ENCODE data around the gene CYP2C18. TPM values are rescaled to one million over a fixed set of nuclear protein-coding genes. Genes with fewer than 3 reads are reported as not detected.

The CYP2C18 gene
- total and polyA plus RNA-seq, 2 donors (not counting 1 experiment from before 2014, with no cell fraction given), result not detected

DNA sequence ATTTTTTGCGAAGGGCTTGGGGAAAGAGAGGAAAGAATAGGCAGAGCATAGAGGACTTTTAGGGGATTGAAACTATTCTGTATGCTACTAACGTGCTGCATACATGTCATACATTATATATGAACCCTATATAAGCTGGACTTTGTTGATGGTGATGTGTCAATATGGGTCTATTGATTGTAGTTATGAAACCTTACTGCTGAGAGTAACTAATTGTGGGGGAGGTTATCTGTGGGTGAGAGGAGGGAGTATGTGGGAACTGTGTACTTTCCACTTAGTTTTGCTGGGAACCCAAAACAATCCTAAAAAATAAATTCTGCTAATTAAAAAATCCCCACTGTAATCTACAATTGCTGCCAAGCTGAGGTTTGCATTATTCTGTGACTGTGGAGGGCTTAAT is 63.6 kb downstream of the CYP2C18 start:
- H3K9me3 ChIP-seq (ENCODE audit: control extremely low read depth in 1 of 3, control insufficient read depth in 2 of 3, insufficient read depth in 1 of 3, low read length in 2 of 3), result peaks cover 0 to 14% (median 0%) of the 10 kb centered on the region in 3 donors
- no peaks in the 10 kb centered on the region for H4K20me1 ChIP-seq (ENCODE audit: control insufficient read depth, insufficient read depth, low read length, poor library complexity, severe bottlenecking)
- H3K27me3 ChIP-seq (replicated peaks in 1 of 4; ENCODE audit: control extremely low read depth in 1 of 4, control insufficient read depth in 3 of 4, insufficient read depth in 4 of 4, low read length in 3 of 4), result no peaks in the 10 kb centered on the region
- no peak for DNase-seq
- H3K4me2 ChIP-seq (replicated peaks; ENCODE audit: low read depth, low read length, poor library complexity, severe bottlenecking), result no peak overlapping the region
- H2AFZ ChIP-seq (ENCODE audit: insufficient read depth, low read depth, low read length, poor library complexity, severe bottlenecking), result no peak overlapping the region
- H3K27ac ChIP-seq (ENCODE audit: low read length in 2 of 2), result no peak overlapping the region
- H3K79me2 ChIP-seq (ENCODE audit: control insufficient read depth, insufficient read depth, low read length), result no peaks in the 10 kb centered on the region
- H3K4me3 ChIP-seq (ENCODE audit: control extremely low read depth in 1 of 5, extremely low read depth in 1 of 5, insufficient read depth in 1 of 5, low read depth in 2 of 5, low read length in 4 of 5), result no peak overlapping the region
- H3K9ac ChIP-seq (ENCODE audit: low read length), result no peak overlapping the region
- Mint-ChIP-seq H3K9me3 (ENCODE audit: insufficient read depth) (peaks cover 3% of the 10 kb centered on the region), H3K4me1 (no peaks in the 10 kb centered on the region), H3K27me3 (no peaks in the 10 kb centered on the region), H3K4me3 (no peak overlapping the region), H3K27ac (no peak overlapping the region)
- WGBS (ENCODE audit: insufficient coverage), result no CpG with 5 or more reads among the region's 2 CpGs
- H3K36me3 ChIP-seq (replicated peaks in 1 of 2; ENCODE audit: control extremely low read depth in 1 of 2, control insufficient read depth in 1 of 2, extremely low read depth in 1 of 2, insufficient read depth in 2 of 2, low read length in 1 of 2), result no peaks in the 10 kb centered on the region
- intact Hi-C loops (cut with micrococcal nuclease), result no loop called here
- ATAC-seq (ENCODE audit: low read depth), result no peak
- no peaks in the 10 kb centered on the region for H3K4me1 ChIP-seq (ENCODE audit: control insufficient read depth in 2 of 2, insufficient read depth in 2 of 2, low read length in 2 of 2)
- CTCF ChIA-PET, result no interaction called here
- TF ChIP-seq EZH2 (IDR thresholded peaks at IDR 0.05; ENCODE audit: borderline replicate concordance, insufficient read depth, low read depth, low read length, poor library complexity, severe bottlenecking), result no peak
- TF ChIP-seq, protein P1, sequence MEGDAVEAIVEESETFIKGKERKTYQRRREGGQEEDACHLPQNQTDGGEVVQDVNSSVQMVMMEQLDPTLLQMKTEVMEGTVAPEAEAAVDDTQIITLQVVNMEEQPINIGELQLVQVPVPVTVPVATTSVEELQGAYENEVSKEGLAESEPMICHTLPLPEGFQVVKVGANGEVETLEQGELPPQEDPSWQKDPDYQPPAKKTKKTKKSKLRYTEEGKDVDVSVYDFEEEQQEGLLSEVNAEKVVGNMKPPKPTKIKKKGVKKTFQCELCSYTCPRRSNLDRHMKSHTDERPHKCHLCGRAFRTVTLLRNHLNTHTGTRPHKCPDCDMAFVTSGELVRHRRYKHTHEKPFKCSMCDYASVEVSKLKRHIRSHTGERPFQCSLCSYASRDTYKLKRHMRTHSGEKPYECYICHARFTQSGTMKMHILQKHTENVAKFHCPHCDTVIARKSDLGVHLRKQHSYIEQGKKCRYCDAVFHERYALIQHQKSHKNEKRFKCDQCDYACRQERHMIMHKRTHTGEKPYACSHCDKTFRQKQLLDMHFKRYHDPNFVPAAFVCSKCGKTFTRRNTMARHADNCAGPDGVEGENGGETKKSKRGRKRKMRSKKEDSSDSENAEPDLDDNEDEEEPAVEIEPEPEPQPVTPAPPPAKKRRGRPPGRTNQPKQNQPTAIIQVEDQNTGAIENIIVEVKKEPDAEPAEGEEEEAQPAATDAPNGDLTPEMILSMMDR (IDR thresholded peaks at IDR 0.05), result no peak
- POLR2A ChIA-PET, result no interaction called here

DNA sequence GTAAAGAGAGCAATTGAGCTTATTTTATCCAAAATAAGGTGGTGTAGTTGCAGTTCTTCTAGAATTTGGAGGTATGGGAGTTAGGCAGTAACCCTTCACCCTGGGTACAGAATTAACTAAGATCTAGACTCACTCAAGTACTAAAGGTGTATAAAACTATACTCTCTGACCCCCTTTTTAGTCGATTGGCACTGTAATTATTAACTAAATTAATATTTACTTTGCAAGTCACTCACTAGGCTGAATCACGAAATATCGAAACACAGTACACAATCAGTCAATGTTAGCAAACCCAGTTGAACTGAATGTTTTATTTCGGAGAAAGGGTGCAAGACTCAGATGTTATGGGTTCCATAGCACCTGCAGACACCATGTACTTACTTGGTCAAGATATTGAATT is 64.3 kb downstream of the CYP2C18 start:
- peaks cover 1% of the 10 kb centered on the region for H3K9me3 Mint-ChIP-seq (ENCODE audit: insufficient read depth)
- no CpG with 5 or more reads among the region's 4 CpGs for WGBS (ENCODE audit: insufficient coverage)
- Histone ChIP-seq H4K20me1 (ENCODE audit: control insufficient read depth, insufficient read depth, low read length, poor library complexity, severe bottlenecking) (no peaks in the 10 kb centered on the region), H3K9ac (ENCODE audit: low read length) (no peak overlapping the region), H3K27me3 (replicated peaks in 1 of 4; ENCODE audit: control extremely low read depth in 1 of 4, control insufficient read depth in 3 of 4, insufficient read depth in 4 of 4, low read length in 3 of 4) (no peaks in the 10 kb centered on the region), H3K4me1 (ENCODE audit: control insufficient read depth in 2 of 2, insufficient read depth in 2 of 2, low read length in 2 of 2) (no peaks in the 10 kb centered on the region), H3K79me2 (ENCODE audit: control insufficient read depth, insufficient read depth, low read length) (no peaks in the 10 kb centered on the region), H3K36me3 (replicated peaks in 1 of 2; ENCODE audit: control extremely low read depth in 1 of 2, control insufficient read depth in 1 of 2, extremely low read depth in 1 of 2, insufficient read depth in 2 of 2, low read length in 1 of 2) (no peaks in the 10 kb centered on the region), H3K9me3 (ENCODE audit: control extremely low read depth in 1 of 3, control insufficient read depth in 2 of 3, insufficient read depth in 1 of 3, low read length in 2 of 3) (peaks cover 0 to 15% (median 0%) of the 10 kb centered on the region in 3 donors), H2AFZ (ENCODE audit: insufficient read depth, low read depth, low read length, poor library complexity, severe bottlenecking) (no peak overlapping the region), H3K27ac (ENCODE audit: low read length in 2 of 2) (no peak overlapping the region), H3K4me2 (replicated peaks; ENCODE audit: low read depth, low read length, poor library complexity, severe bottlenecking) (no peak overlapping the region), H3K4me3 (ENCODE audit: control extremely low read depth in 1 of 5, extremely low read depth in 1 of 5, insufficient read depth in 1 of 5, low read depth in 2 of 5, low read length in 4 of 5) (no peak overlapping the region)
- no peak for ATAC-seq (ENCODE audit: low read depth)
- ChIA-PET POLR2A (no interaction called here), CTCF (no interaction called here)
- no peak for DNase-seq
- TF ChIP-seq EZH2 (IDR thresholded peaks at IDR 0.05; ENCODE audit: borderline replicate concordance, insufficient read depth, low read depth, low read length, poor library complexity, severe bottlenecking), result no peak
- TF ChIP-seq, protein P1 (IDR thresholded peaks at IDR 0.05), result no peak
- no peak overlapping the region for H3K27ac Mint-ChIP-seq
- H3K4me1 Mint-ChIP-seq, result no peaks in the 10 kb centered on the region
- H3K27me3 Mint-ChIP-seq, result no peaks in the 10 kb centered on the region
- intact Hi-C loops (cut with micrococcal nuclease), result no loop called here
- H3K4me3 Mint-ChIP-seq, result no peak overlapping the region
